Measurements from ENCODE around the gene RNF135.
"Not testable (repeated sequence)": the region's sequence is repeated elsewhere in the genome, so short reads cannot be mapped to it uniquely, and the experiment has no call there.

DNA sequence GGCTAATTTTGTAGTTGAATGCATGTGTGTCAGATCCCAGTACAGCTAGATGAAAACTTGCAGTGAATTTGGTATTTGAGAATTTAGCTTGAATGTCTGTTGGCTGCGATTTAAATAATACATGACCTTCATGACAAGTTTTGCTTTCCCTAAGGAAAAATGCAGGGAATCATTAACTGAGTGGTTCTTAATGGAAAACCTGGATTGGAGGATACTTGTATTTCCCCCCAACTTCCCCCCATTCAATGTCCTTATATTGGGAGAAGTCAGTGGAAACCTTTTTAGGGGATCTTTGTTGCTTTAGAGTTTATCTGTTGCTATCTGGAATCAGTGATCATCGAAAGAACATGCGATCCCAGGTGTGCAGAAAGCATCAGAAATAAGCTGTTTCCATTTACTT lies 39.2 kb downstream of the RNF135 start:
- not testable (repeated sequence) for TF ChIP-seq POLR2A, POLR2AphosphoS5, SPI1, TAF1, POU2F2 (IDR thresholded peaks at IDR 0.05; ENCODE audit: low read depth, low read length)

Data from GM12891 (cell line).